Adipose tissue (tissue), 3 donors: ENCODE data around the gene LLGL1. TPM values are rescaled to one million over a fixed set of nuclear protein-coding genes. Genes with fewer than 3 reads are reported as not detected.

Experiments
- H3K27ac ChIP-seq: one replicate; pipeline ENCODE4 v1.5.1; 2013; ENCODE audit warnings: low read depth, low read length
- WGBS, 3 donors: extraction: QIAGEN DNeasy Blood & Tissue Kit; methylation state at CpG; one replicate each; pipeline ENCODE4 v1.1.7; 2013; 5-methylcytosine and 5-hydroxymethylcytosine counted together
- polyA plus RNA-seq, 3 donors: library from polyadenylated mRNA; stranded (reverse); fragments of 200-250 nt; gene quantifications; one replicate each; pipeline ENCODE4 v1.2.3, GENCODE V29; 2013
- donor health status: healthy with polysubstance abuse.
- donor health status: Bipolar disorder and iron deficiency.
- donor health status: healthy.

The LLGL1 gene
- polyA plus RNA-seq, 3 donors: 5.0 to 13.4 (median 7.9) TPM

- 42 to 55% (median 52%) methylated on average over 23 of the region's 23 CpGs for WGBS, 3 donors
- H3K27ac ChIP-seq: peak overlapping the region; percentile 8
Observed at GRCh38 chr17:18224387-18225120, 881 bp upstream of the LLGL1 start.

- H3K27ac ChIP-seq: no peak overlapping the region
- WGBS, 3 donors: 0 to 2% (median 0%) methylated on average over 43 to 57 of the region's 57 CpGs
Observed at GRCh38 chr17:18225642-18226283, 328 bp downstream of the LLGL1 start.

GRCh38 chr17:18226284-18226945 is 980 bp downstream of the LLGL1 start:
- no peak overlapping the region for H3K27ac ChIP-seq
- WGBS, 3 donors: 21 to 38% (median 28%) methylated on average over 16 of the region's 16 CpGs

GRCh38 chr17:18227635-18228034 is 2.2 kb downstream of the LLGL1 start:
- WGBS, 3 donors: 97 to 99% (median 98%) methylated on average over 5 of the region's 5 CpGs
- H3K27ac ChIP-seq: no peak overlapping the region

GRCh38 chr17:18228176-18228682 is 2.8 kb downstream of the LLGL1 start:
- WGBS, 3 donors: 86 to 91% (median 90%) methylated on average over 10 of the region's 10 CpGs

GRCh38 chr17:18229254-18229653 is 3.8 kb downstream of the LLGL1 start:
- H3K27ac ChIP-seq: no peak overlapping the region
- WGBS, 3 donors: 81 to 86% (median 82%) methylated on average over 4 of the region's 4 CpGs

More at GRCh38 chr17:18228176-18228682, 2.8 kb downstream of the LLGL1 start:
- no peak overlapping the region for H3K27ac ChIP-seq

- WGBS, 3 donors: 93 to 95% (median 95%) methylated on average over 7 of the region's 7 CpGs
- H3K27ac ChIP-seq: no peak overlapping the region
Observed at GRCh38 chr17:18229771-18230170, 4.3 kb downstream of the LLGL1 start.

GRCh38 chr17:18230288-18231141 is 5.1 kb downstream of the LLGL1 start:
- WGBS, 3 donors: 83 to 87% (median 85%) methylated on average over 14 of the region's 14 CpGs
- H3K27ac ChIP-seq: no peak overlapping the region

GRCh38 chr17:18231164-18231563 is 5.7 kb downstream of the LLGL1 start:
- 69 to 74% (median 74%) methylated on average over 9 of the region's 9 CpGs for WGBS, 3 donors
- no peak overlapping the region for H3K27ac ChIP-seq

GRCh38 chr17:18233803-18234518 is 8.5 kb downstream of the LLGL1 start:
- WGBS, 3 donors: 89 to 96% (median 94%) methylated on average over 22 of the region's 22 CpGs
- no peak overlapping the region for H3K27ac ChIP-seq

GRCh38 chr17:18234853-18235380 is 9.5 kb downstream of the LLGL1 start:
- no peak overlapping the region for H3K27ac ChIP-seq

GRCh38 chr17:18235743-18236256 is 10.4 kb downstream of the LLGL1 start:
- WGBS, 3 donors: 72 to 83% (median 77%) methylated on average over 14 of the region's 14 CpGs
- no peak overlapping the region for H3K27ac ChIP-seq

More at GRCh38 chr17:18234853-18235380, 9.5 kb downstream of the LLGL1 start:
- WGBS, 3 donors: 96 to 98% (median 97%) methylated on average over 22 of the region's 22 CpGs

- no peak overlapping the region for H3K27ac ChIP-seq
- WGBS, 3 donors: 92 to 93% (median 92%) methylated on average over 18 of the region's 18 CpGs
Observed at GRCh38 chr17:18236494-18236893, 11.1 kb downstream of the LLGL1 start.

GRCh38 chr17:18237461-18237860 is 12.0 kb downstream of the LLGL1 start:
- 89 to 92% (median 92%) methylated on average over 20 of the region's 20 CpGs for WGBS, 3 donors
- no peak overlapping the region for H3K27ac ChIP-seq

- H3K27ac ChIP-seq: no peak overlapping the region
- WGBS, 3 donors: 91 to 93% (median 92%) methylated on average over 18 of the region's 18 CpGs
Observed at GRCh38 chr17:18238299-18238698, 12.9 kb downstream of the LLGL1 start.

- 92 to 95% (median 92%) methylated on average over 14 to 19 of the region's 19 CpGs for WGBS, 3 donors
- H3K27ac ChIP-seq: no peak overlapping the region
Observed at GRCh38 chr17:18240449-18240848, 15.0 kb downstream of the LLGL1 start.

GRCh38 chr17:18241229-18241871 is 15.9 kb downstream of the LLGL1 start:
- WGBS, 3 donors: 84 to 93% (median 87%) methylated on average over 28 of the region's 28 CpGs
- no peak overlapping the region for H3K27ac ChIP-seq
